Measurements from ENCODE around the gene MKX.

- TF ChIP-seq CTCF (IDR thresholded peaks at IDR 0.05) (no peak), POLR2A (IDR thresholded peaks at IDR 0.05) (no peak)
These were observed 107.4 kb downstream of the MKX start for GRCh38 chr10:27638071-27638750.

Data from breast epithelium (tissue), 3 donors.